ENCODE measurements around the gene MRPL24. TPM values are rescaled to one million over a fixed set of nuclear protein-coding genes. Genes with fewer than 3 reads are reported as not detected.

MRPL24 gene
- total RNA-seq, 1 donor from 2014 or later = 25.1 TPM

- H3K27ac Mint-ChIP-seq (ENCODE audit: unreplicated experiment) = peak overlapping the region; percentile 90
- peak overlapping the region; percentile 90 for H3K4me3 Mint-ChIP-seq (ENCODE audit: unreplicated experiment)
Observed at GRCh38 chr1:156752843-156753482, 12.1 kb upstream of the MRPL24 start.

GRCh38 chr1:156751757-156752481, 11.0 kb upstream of the MRPL24 start:
- Mint-ChIP-seq H3K27me3 (ENCODE audit: unreplicated experiment) (peaks cover 10% of the 10 kb centered on the region), H3K27ac (ENCODE audit: unreplicated experiment) (peak overlapping the region; percentile 97), H3K4me3 (ENCODE audit: unreplicated experiment) (peak overlapping the region; percentile 90), H3K4me1 (ENCODE audit: low read depth, unreplicated experiment) (peaks cover 32% of the 10 kb centered on the region), H3K9me3 (ENCODE audit: unreplicated experiment) (peaks cover 6% of the 10 kb centered on the region), H3K36me3 (ENCODE audit: unreplicated experiment) (no peaks in the 10 kb centered on the region)
- no peak for TF ChIP-seq CTCF (IDR thresholded peaks at IDR 0.05; ENCODE audit: partially characterized antibody, unreplicated experiment)
- DNase-seq = peak; percentile 98

More at GRCh38 chr1:156752843-156753482, 12.1 kb upstream of the MRPL24 start:
- DNase-seq = no peak
- H3K4me1 Mint-ChIP-seq (ENCODE audit: low read depth, unreplicated experiment) = peaks cover 27% of the 10 kb centered on the region
- H3K36me3 Mint-ChIP-seq (ENCODE audit: unreplicated experiment) = no peaks in the 10 kb centered on the region
- TF ChIP-seq CTCF (IDR thresholded peaks at IDR 0.05; ENCODE audit: partially characterized antibody, unreplicated experiment) = no peak
- H3K9me3 Mint-ChIP-seq (ENCODE audit: unreplicated experiment) = peaks cover 6% of the 10 kb centered on the region
- peaks cover 10% of the 10 kb centered on the region for H3K27me3 Mint-ChIP-seq (ENCODE audit: unreplicated experiment)

GRCh38 chr1:156751451-156751756, 10.5 kb upstream of the MRPL24 start, which contains the start of gene HDGF:
Gene HDGF, minus strand, starts transcription at chr1:156751675. Its CDS starts 246 bp downstream, at chr1:156751429.
- Mint-ChIP-seq H3K4me3 (ENCODE audit: unreplicated experiment) (peak within 1 kb of the TSS; percentile 94), H3K36me3 (ENCODE audit: unreplicated experiment) (no peaks in the 10 kb centered on the region), H3K27me3 (ENCODE audit: unreplicated experiment) (peaks cover 10% of the 10 kb centered on the region), H3K27ac (ENCODE audit: unreplicated experiment) (peak within 1 kb of the TSS; percentile 97), H3K9me3 (ENCODE audit: unreplicated experiment) (peaks cover 9% of the 10 kb centered on the region), H3K4me1 (ENCODE audit: low read depth, unreplicated experiment) (peaks cover 33% of the 10 kb centered on the region)
- no peak for DNase-seq
- no peak for TF ChIP-seq CTCF (IDR thresholded peaks at IDR 0.05; ENCODE audit: partially characterized antibody, unreplicated experiment)

- H3K4me1 Mint-ChIP-seq (ENCODE audit: low read depth, unreplicated experiment) = peaks cover 38% of the 10 kb centered on the region
- DNase-seq = peak; percentile 68
- peaks cover 11% of the 10 kb centered on the region for H3K9me3 Mint-ChIP-seq (ENCODE audit: unreplicated experiment)
- peak; percentile 31 for TF ChIP-seq CTCF (IDR thresholded peaks at IDR 0.05; ENCODE audit: partially characterized antibody, unreplicated experiment)
- peak overlapping the region; percentile 94 for H3K4me3 Mint-ChIP-seq (ENCODE audit: unreplicated experiment)
- no peaks in the 10 kb centered on the region for H3K36me3 Mint-ChIP-seq (ENCODE audit: unreplicated experiment)
- peak overlapping the region; percentile 82 for H3K27ac Mint-ChIP-seq (ENCODE audit: unreplicated experiment)
- H3K27me3 Mint-ChIP-seq (ENCODE audit: unreplicated experiment) = peaks cover 10% of the 10 kb centered on the region
Observed at GRCh38 chr1:156750711-156751450, 10.0 kb upstream of the MRPL24 start.

All from glutamatergic neuron (in vitro differentiated cells).